GM12801 (cell line): ENCODE results near the gene GABRG3.

ENCODE experiments used
- CTCF ChIP-seq: IDR thresholded peaks from one replicate; pipeline ENCODE4 v1.5.1; 2011; ENCODE audit warnings: control low read depth; ENCODE audit not compliant: insufficient read length; ENCODE audit errors: extremely low read depth

The GABRG3 gene

DNA sequence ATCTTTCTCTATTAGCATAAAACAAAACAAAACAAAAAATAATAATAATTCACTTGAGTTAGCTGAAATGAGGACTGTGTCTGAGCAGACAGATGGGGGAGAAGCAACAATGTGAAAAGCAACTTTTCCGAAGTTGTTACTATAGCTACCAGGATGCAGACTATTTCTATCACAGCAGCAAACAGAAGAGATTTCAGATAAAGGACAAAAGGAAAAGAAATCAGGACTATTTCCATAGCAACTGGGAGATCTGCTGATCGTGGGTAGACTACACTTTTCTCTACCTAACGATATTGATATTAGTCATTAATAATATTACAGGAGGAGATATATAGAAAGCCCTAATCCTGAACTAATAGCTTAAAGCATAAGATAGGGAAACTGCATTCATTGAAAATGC lies 321.7 kb downstream of the GABRG3 start:
- no peak for TF ChIP-seq CTCF

DNA sequence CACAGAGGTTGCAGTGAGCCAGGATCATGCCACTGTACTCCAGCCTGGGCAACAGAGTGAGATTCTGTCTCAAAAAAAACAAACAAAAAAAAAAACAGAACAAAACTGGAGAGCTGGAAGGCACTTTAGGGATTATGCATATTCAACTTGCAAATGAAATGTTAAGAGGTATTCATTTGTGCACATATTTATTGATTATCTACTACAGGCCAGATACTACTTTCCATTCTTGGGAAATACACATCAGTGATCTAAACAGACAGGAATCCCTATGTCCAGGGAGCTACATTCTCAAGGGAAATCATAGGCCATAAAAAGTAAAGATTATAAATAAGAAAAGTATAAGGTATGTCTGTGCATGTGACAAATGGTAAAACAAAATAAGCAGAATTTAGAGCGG lies 322.6 kb downstream of the GABRG3 start:
- no peak for TF ChIP-seq CTCF

DNA sequence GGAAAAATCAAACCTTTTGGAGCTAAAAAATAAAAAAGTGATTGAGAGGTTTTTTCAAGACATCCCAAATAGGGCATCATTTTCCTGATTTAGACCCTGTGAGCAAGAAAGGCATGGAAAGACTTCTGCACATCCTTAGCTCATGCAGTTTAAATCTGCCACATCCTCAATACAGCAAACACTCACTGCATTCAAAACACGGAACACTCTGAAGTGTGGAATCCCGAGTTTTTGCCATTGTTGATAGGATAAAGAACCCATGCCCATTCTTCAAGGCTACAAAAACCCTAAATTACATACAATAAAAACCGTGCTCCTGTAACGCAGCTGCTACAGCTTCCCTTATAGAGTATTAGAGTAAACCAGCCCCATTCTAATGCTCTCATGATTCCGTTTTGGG lies 346.8 kb downstream of the GABRG3 start:
- no peak for TF ChIP-seq CTCF

- TF ChIP-seq CTCF, result no peak
These were observed 352.8 kb downstream of the GABRG3 start for GRCh38 chr15:27323801-27324200.

DNA sequence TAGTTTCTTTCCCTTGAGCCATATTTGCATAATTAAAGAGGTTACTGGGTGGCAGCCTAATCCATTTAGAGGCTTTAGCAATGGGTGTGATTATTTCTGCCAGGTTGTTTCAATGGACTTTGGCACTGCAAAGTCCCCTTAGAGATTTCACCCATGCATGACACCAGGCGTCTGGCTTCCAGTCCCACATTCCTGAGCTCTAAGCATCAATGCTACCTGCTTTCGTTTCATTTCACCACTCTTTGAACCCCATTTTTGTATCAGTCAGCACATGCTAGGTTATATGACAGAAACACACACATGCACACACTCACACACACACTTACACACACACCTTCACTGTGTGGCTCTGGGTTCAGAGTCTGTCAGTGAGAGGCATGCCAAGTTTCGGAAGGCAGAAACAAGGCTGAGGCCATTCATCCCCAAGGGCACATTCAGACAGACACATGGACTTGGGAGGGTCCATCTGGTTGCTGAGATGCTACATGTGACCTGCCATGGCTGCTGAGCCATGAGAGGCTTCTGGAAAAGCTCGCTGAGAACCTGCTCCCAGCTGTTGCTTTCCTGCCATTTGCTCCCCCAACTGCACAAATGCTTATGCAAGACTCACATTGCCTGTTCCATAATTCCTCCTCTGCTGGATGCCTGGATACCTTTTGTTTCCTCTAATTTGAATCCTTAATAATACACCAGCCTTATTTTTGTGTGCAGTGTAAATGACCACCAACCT lies 354.1 kb downstream of the GABRG3 start:
- TF ChIP-seq CTCF, result no peak

GRCh38 chr15:27327467-27328025 lies 356.6 kb downstream of the GABRG3 start:
- no peak for TF ChIP-seq CTCF

GRCh38 chr15:27328186-27328585 lies 357.2 kb downstream of the GABRG3 start:
- no peak for TF ChIP-seq CTCF

DNA sequence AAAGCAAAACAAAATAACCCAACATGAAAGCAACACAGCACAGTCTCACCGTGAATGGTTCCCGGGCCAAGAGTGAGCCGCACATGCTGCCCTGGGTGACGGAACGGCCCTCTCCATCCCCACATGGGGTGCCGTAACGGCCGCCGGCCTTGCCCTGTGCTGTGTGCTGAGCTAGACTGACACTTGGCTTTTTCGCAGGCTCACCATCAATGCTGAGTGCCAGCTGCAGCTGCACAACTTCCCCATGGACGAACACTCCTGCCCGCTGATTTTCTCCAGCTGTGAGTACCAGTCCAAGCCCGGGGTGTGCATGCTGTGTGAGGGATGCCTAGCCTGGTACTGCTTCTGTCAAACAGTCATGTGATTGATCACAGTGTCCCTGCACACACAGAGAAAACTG lies 357.6 kb downstream of the GABRG3 start:
- no peak for TF ChIP-seq CTCF
